ENCODE data around the gene KIT. TPM values are rescaled to one million over a fixed set of nuclear protein-coding genes. Genes with fewer than 3 reads are reported as not detected.

KIT gene
- total and polyA plus RNA-seq, 8 donors, result 9.6 to 88.2 (median 72.2) TPM

DNA sequence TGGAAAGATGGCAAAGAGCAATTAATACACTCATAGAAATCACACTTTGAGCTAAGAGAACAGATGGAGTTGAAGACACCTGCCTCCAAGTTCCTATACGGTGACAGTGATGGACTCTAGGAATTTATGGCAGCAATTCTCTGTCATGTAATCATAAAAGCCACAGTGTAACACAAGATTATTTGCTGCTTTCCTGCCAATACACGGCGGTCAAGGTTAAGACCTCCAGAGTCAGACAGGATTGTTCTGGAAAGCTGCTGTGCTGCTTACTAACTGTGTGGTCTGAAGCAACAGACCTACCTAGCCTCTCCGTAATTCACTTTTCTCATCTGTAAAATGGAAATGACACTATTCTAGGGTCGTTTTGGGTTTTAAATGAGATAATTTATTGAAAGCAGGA lies 14.6 kb upstream of the KIT start:
- no peaks in the 10 kb centered on the region for H3K36me3 ChIP-seq
- H3K9me3 ChIP-seq, result no peaks in the 10 kb centered on the region
- no peak for DNase-seq
- no peak for ATAC-seq
- H3K27ac ChIP-seq, result no peak overlapping the region
- intact Hi-C loops (cut with DNase I), result no loop called here
- H3K4me3 ChIP-seq, result no peak overlapping the region
- no peaks in the 10 kb centered on the region for H3K27me3 ChIP-seq
- no peaks in the 10 kb centered on the region for H3K4me1 ChIP-seq
- TF ChIP-seq, protein P1, sequence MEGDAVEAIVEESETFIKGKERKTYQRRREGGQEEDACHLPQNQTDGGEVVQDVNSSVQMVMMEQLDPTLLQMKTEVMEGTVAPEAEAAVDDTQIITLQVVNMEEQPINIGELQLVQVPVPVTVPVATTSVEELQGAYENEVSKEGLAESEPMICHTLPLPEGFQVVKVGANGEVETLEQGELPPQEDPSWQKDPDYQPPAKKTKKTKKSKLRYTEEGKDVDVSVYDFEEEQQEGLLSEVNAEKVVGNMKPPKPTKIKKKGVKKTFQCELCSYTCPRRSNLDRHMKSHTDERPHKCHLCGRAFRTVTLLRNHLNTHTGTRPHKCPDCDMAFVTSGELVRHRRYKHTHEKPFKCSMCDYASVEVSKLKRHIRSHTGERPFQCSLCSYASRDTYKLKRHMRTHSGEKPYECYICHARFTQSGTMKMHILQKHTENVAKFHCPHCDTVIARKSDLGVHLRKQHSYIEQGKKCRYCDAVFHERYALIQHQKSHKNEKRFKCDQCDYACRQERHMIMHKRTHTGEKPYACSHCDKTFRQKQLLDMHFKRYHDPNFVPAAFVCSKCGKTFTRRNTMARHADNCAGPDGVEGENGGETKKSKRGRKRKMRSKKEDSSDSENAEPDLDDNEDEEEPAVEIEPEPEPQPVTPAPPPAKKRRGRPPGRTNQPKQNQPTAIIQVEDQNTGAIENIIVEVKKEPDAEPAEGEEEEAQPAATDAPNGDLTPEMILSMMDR (IDR thresholded peaks at IDR 0.05), result no peak

DNA sequence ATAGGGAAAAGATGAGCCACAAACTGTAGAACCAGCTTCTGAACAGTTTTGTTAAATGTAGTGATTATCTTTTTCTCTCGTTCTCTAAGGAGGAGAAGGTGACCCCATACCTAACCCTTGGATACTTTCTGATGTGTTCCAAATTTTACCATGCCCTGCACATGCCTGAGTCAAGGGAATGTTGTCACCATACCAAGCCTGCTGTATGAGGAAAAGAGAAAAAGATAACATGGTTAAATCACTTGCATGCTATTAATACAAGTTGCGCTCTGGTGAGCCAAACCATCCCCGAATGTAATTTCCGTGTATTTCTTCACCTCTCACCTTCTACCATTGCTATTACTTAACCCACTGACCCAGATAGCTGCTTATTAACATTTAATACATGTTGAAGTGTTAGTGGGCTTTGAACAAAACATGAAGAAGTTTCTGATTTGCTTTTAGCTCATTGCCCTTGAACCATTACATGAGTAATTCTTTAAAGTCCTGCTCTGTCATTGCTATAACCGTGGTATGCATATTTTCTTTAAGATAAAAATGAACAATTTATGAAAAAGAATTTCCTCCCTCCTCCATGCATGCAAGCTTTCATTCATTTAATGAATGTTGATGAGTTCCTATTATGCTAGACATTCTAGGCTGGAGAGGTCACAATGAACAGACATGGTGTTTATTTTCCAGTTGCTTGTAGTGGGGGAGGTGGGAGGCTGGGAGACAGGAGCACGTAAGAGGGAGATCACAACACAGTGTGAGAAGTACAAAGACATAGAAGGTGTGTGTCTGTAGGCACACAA lies 13.6 kb upstream of the KIT start:
- no peak overlapping the region for H3K4me3 ChIP-seq
- intact Hi-C loops (cut with DNase I), result no loop called here

GRCh38 chr4:54645830-54646229 lies 11.9 kb upstream of the KIT start:
- DNase-seq, result no peak
- Histone ChIP-seq H3K27ac (no peak overlapping the region), H3K9me3 (no peaks in the 10 kb centered on the region), H3K4me3 (no peak overlapping the region), H3K27me3 (no peaks in the 10 kb centered on the region), H3K4me1 (no peaks in the 10 kb centered on the region), H3K36me3 (no peaks in the 10 kb centered on the region)
- ATAC-seq, result no peak
- TF ChIP-seq, protein P1 (IDR thresholded peaks at IDR 0.05), result no peak
- intact Hi-C loops (cut with DNase I), result no loop called here

More for the DNA sequence above, 13.6 kb upstream of the KIT start:
- TF ChIP-seq, protein P1 (IDR thresholded peaks at IDR 0.05), result no peak
- ATAC-seq (no peak), DNase-seq (no peak)
- no peaks in the 10 kb centered on the region for H3K4me1 ChIP-seq
- H3K27ac ChIP-seq, result no peak overlapping the region
- no peaks in the 10 kb centered on the region for H3K27me3 ChIP-seq
- H3K9me3 ChIP-seq, result no peaks in the 10 kb centered on the region
- no peaks in the 10 kb centered on the region for H3K36me3 ChIP-seq

DNA sequence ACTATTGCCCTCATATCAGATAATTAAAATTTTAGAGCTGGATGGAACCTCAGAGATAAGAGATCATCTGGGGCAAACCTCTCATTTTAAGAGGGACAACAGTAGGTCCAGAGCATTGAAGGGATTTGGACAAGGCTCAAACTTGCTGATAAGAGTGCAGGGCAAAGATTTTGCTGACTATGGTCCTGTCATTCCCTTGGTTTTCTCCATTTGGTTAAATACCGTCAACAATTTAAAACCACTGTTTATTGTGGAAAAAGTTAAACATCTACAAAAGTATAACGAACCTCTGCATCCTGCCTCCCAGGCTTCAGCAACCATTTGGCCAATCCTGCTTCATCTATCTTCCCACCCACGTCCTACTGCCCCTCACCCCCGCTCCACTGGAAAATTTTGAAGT lies 10.7 kb upstream of the KIT start:
- intact Hi-C loops (cut with DNase I), result no loop called here
- H3K4me3 ChIP-seq, result no peak overlapping the region
- H3K36me3 ChIP-seq, result no peaks in the 10 kb centered on the region
- H3K27ac ChIP-seq, result no peak overlapping the region
- no peaks in the 10 kb centered on the region for H3K4me1 ChIP-seq
- DNase-seq (no peak), ATAC-seq (no peak)
- no peaks in the 10 kb centered on the region for H3K9me3 ChIP-seq
- no peaks in the 10 kb centered on the region for H3K27me3 ChIP-seq
- TF ChIP-seq, protein P1 (IDR thresholded peaks at IDR 0.05), result no peak

GRCh38 chr4:54651050-54651449 lies 6.7 kb upstream of the KIT start:
- no peak for ATAC-seq
- no peak for DNase-seq
- Histone ChIP-seq H3K36me3 (no peaks in the 10 kb centered on the region), H3K27me3 (no peaks in the 10 kb centered on the region), H3K4me1 (no peaks in the 10 kb centered on the region), H3K4me3 (no peak overlapping the region), H3K9me3 (no peaks in the 10 kb centered on the region), H3K27ac (no peak overlapping the region)
- intact Hi-C loops (cut with DNase I), result no loop called here
- TF ChIP-seq, protein P1 (IDR thresholded peaks at IDR 0.05), result no peak
